ENCODE measurements around the gene VPS37C. TPM values are rescaled to one million over a fixed set of nuclear protein-coding genes. Genes with fewer than 3 reads are reported as not detected.

Gene VPS37C
- total and polyA plus RNA-seq, 2 of the 13 experiments (the other 11 are each of a cell fraction or from before 2014, with no cell fraction given) = 7.5 to 8.8 TPM

GRCh38 chr11:61122761-61123160 is 38.5 kb downstream of the VPS37C start:
- Histone ChIP-seq H3K4me1 (ENCODE audit: insufficient read depth, low read length) (no peaks in the 10 kb centered on the region), H3K4me3 (replicated peaks in 1 of 3; ENCODE audit: insufficient read depth in 1 of 3, low read depth in 2 of 3, low read length in 3 of 3) (no peak overlapping the region), H2AFZ (ENCODE audit: low read length) (no peak overlapping the region), H3K36me3 (replicated peaks in 1 of 2; ENCODE audit: control insufficient read depth in 1 of 2, insufficient read depth in 2 of 2, low read length in 2 of 2) (no peaks in the 10 kb centered on the region), H3K27ac (ENCODE audit: extremely low read length, insufficient read depth, low read length) (no peak overlapping the region), H3K27me3 (ENCODE audit: control insufficient read depth in 1 of 2, insufficient read depth in 2 of 2, low read length in 2 of 2) (peaks cover 2 to 62% of the 10 kb centered on the region in 2 experiments; a peak in 4 of 5 replicates), H3K79me2 (ENCODE audit: insufficient read depth, low read length) (no peaks in the 10 kb centered on the region), H3K4me2 (ENCODE audit: low read depth, low read length) (no peak overlapping the region), H4K20me1 (ENCODE audit: insufficient read depth, low read length) (no peaks in the 10 kb centered on the region), H3K9me3 (ENCODE audit: low read length) (no peaks in the 10 kb centered on the region), H3K9ac (ENCODE audit: insufficient read depth, low read depth, low read length) (no peak overlapping the region)
- TF ChIP-seq, protein P1, sequence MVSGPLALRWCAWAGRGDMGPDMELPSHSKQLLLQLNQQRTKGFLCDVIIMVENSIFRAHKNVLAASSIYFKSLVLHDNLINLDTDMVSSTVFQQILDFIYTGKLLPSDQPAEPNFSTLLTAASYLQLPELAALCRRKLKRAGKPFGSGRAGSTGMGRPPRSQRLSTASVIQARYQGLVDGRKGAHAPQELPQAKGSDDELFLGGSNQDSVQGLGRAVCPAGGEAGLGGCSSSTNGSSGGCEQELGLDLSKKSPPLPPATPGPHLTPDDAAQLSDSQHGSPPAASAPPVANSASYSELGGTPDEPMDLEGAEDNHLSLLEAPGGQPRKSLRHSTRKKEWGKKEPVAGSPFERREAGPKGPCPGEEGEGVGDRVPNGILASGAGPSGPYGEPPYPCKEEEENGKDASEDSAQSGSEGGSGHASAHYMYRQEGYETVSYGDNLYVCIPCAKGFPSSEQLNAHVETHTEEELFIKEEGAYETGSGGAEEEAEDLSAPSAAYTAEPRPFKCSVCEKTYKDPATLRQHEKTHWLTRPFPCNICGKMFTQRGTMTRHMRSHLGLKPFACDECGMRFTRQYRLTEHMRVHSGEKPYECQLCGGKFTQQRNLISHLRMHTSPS (CRISPR knock-in tag; IDR thresholded peaks at IDR 0.05; ENCODE audit: low read depth) = no peak
- no peak for TF ChIP-seq MBNL3 (CRISPR knock-in tag; conservative IDR thresholded peaks at IDR 0.05)
- TF ChIP-seq ZBTB8A (CRISPR knock-in tag; IDR thresholded peaks at IDR 0.05; ENCODE audit: borderline replicate concordance, low read depth) = no peak
- POLR2A ChIA-PET = no interaction called here
- CTCF ChIA-PET (ENCODE audit: low intra/inter-chr PET ratio, low total read pairs) = no interaction called here
- FAIRE-seq = no peak
- ATAC-seq = no peak
- WGBS (ENCODE audit: low lambda C conversion rate) = 40% methylated on average over 10 of the region's 13 CpGs
- intact Hi-C loops (cut with micrococcal nuclease; ENCODE audit: unreplicated experiment) (no loop called here), in situ Hi-C loops (cut with HindIII; ENCODE audit: extremely low pct_ligation_motif_present, low pct_unique_long_range_greater_than_20kb) (no loop called here)
- BruUV-seq (replicated peaks) = no TSS peak
- DNase-seq (ENCODE audit: low spot score) = no peak

GRCh38 chr11:61121917-61122316 is 39.3 kb downstream of the VPS37C start:
- Histone ChIP-seq H3K79me2 (ENCODE audit: insufficient read depth, low read length) (no peaks in the 10 kb centered on the region), H3K27ac (ENCODE audit: extremely low read length, insufficient read depth, low read length) (no peak overlapping the region), H2AFZ (ENCODE audit: low read length) (no peak overlapping the region), H3K4me1 (ENCODE audit: insufficient read depth, low read length) (no peaks in the 10 kb centered on the region), H3K4me2 (ENCODE audit: low read depth, low read length) (no peak overlapping the region), H3K9ac (ENCODE audit: insufficient read depth, low read depth, low read length) (no peak overlapping the region), H3K4me3 (replicated peaks in 1 of 3; ENCODE audit: insufficient read depth in 1 of 3, low read depth in 2 of 3, low read length in 3 of 3) (no peak overlapping the region), H3K36me3 (replicated peaks in 1 of 2; ENCODE audit: control insufficient read depth in 1 of 2, insufficient read depth in 2 of 2, low read length in 2 of 2) (no peaks in the 10 kb centered on the region), H3K9me3 (ENCODE audit: low read length) (no peaks in the 10 kb centered on the region), H3K27me3 (ENCODE audit: control insufficient read depth in 1 of 2, insufficient read depth in 2 of 2, low read length in 2 of 2) (peaks cover 2 to 62% of the 10 kb centered on the region in 2 experiments; a peak in 4 of 5 replicates), H4K20me1 (ENCODE audit: insufficient read depth, low read length) (no peaks in the 10 kb centered on the region)
- in situ Hi-C loops (cut with HindIII; ENCODE audit: extremely low pct_ligation_motif_present, low pct_unique_long_range_greater_than_20kb) = no loop called here
- intact Hi-C loops (cut with micrococcal nuclease; ENCODE audit: unreplicated experiment) = no loop called here
- ATAC-seq (no peak), FAIRE-seq (no peak), DNase-seq (ENCODE audit: low spot score) (no peak)
- POLR2A ChIA-PET = no interaction called here
- BruUV-seq (replicated peaks) = no TSS peak
- CTCF ChIA-PET (ENCODE audit: low intra/inter-chr PET ratio, low total read pairs) = no interaction called here
- 21% methylated on average over 2 of the region's 2 CpGs for WGBS (ENCODE audit: low lambda C conversion rate)
- TF ChIP-seq ZNF567 (CRISPR knock-in tag; IDR thresholded peaks at IDR 0.05; ENCODE audit: borderline replicate concordance) (no peak), ZKSCAN5 (CRISPR knock-in tag; IDR thresholded peaks at IDR 0.05) (no peak), PAWR (CRISPR knock-in tag; IDR thresholded peaks at IDR 0.05; ENCODE audit: borderline replicate concordance) (no peak), ZNF142 (CRISPR knock-in tag; IDR thresholded peaks at IDR 0.05) (no peak), ZNF737 (CRISPR knock-in tag; IDR thresholded peaks at IDR 0.05; ENCODE audit: borderline replicate concordance) (no peak)
- TF ChIP-seq, protein P2, sequence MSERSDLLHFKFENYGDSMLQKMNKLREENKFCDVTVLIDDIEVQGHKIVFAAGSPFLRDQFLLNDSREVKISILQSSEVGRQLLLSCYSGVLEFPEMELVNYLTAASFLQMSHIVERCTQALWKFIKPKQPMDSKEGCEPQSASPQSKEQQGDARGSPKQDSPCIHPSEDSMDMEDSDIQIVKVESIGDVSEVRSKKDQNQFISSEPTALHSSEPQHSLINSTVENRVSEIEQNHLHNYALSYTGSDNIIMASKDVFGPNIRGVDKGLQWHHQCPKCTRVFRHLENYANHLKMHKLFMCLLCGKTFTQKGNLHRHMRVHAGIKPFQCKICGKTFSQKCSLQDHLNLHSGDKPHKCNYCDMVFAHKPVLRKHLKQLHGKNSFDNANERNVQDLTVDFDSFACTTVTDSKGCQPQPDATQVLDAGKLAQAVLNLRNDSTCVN (CRISPR knock-in tag; IDR thresholded peaks at IDR 0.05; ENCODE audit: borderline replicate concordance) = no peak

All from HepG2 (cell line).